Stomach smooth muscle (tissue), 2 donors: ENCODE measurements around the gene PPA1.
"Not testable (repeated sequence)": the region's sequence is repeated elsewhere in the genome, so short reads cannot be mapped to it uniquely, and the experiment has no call there.

Experiments
- H3K27ac ChIP-seq: one replicate; pipeline ENCODE4 v1.7.0; 2013; ENCODE audit warnings: mild to moderate bottlenecking, low read length, inconsistent platforms
- H3K27me3 ChIP-seq, 2 donors: one replicate each; pipeline ENCODE4 v1.7.0; 2013; ENCODE audit warnings: low read length in 2 of 2; ENCODE audit not compliant: insufficient read depth in 2 of 2, control insufficient read depth in 1 of 2
- H3K36me3 ChIP-seq, 2 donors: one replicate each; pipeline ENCODE4 v1.7.0; 2013; ENCODE audit warnings: low read length in 2 of 2; ENCODE audit not compliant: control insufficient read depth in 2 of 2, insufficient read depth in 2 of 2
- H3K4me1 ChIP-seq: one replicate; pipeline ENCODE4 v1.7.0; 2013; ENCODE audit warnings: low read length; ENCODE audit not compliant: control insufficient read depth, insufficient read depth
- H3K4me3 ChIP-seq, 2 donors: one replicate each; pipeline ENCODE4 v1.7.0; 2013; ENCODE audit warnings: low read length in 2 of 2
- H3K9ac ChIP-seq, 2 donors: one replicate each; pipeline ENCODE4 v1.7.0; 2013; ENCODE audit warnings: low read length in 2 of 2, mild to moderate bottlenecking in 1 of 2
- H3K9me3 ChIP-seq, 2 donors: one replicate each; pipeline ENCODE4 v1.7.0; 2013; ENCODE audit warnings: low read length in 2 of 2; ENCODE audit not compliant: control insufficient read depth in 2 of 2
- donor health status: healthy.
- donor health status: Pancreatic carcinoma.

PPA1 gene

GRCh38 chr10:70190102-70190501 lies 43.1 kb downstream of the PPA1 start:
- H3K27me3 ChIP-seq: no peaks in the 10 kb centered on the region
- no peaks in the 10 kb centered on the region for H3K4me1 ChIP-seq

DNA sequence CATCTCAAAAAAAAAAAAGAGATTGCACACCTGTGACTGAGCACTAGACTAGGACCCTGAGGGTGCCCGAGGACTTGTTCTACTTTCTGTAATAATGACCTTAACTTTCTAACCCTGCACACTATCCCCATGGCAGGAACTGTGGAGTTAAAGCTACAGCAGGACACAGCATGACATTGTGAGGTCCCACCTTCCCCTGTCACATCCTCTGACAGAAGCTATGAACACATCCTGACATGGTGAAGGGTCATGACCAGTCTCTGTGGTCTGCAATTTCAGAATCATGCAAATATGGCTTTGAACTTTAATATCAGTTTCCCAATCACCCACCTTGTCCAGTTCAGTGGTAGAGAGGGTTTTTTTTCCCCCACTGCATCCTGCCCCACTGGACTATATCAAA lies 44.5 kb downstream of the PPA1 start:
- Histone ChIP-seq H3K27me3 (no peaks in the 10 kb centered on the region), H3K4me1 (no peaks in the 10 kb centered on the region), H3K36me3 (no peaks in the 10 kb centered on the region), H3K9me3 (no peaks in the 10 kb centered on the region), H3K27ac (no peak overlapping the region), H3K4me3 (no peak overlapping the region), H3K9ac (no peak overlapping the region)

More at GRCh38 chr10:70190102-70190501, 43.1 kb downstream of the PPA1 start:
- Histone ChIP-seq H3K36me3 (no peaks in the 10 kb centered on the region), H3K27ac (no peak overlapping the region), H3K9me3 (no peaks in the 10 kb centered on the region), H3K4me3 (no peak overlapping the region), H3K9ac (no peak overlapping the region)

DNA sequence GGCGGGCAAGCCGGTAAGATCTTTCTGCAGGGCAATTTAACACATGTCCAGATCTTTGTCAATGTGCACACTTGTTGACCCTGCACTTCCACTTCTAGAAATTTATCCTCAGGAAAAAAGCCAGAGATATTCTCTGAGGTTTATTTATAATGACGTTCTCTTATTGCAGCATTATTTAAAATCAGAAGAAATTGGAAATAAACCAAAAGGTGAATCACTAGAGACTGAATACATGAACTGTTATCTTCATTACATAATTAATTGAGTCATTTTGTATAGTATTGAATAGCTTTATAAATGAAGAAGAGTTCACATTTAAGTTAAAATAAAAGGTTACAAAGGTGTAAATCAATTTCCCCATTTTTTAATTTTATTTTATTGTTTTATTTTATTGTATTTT lies 46.7 kb downstream of the PPA1 start:
- Histone ChIP-seq H3K27me3 (no peaks in the 10 kb centered on the region), H3K36me3 (no peaks in the 10 kb centered on the region), H3K4me1 (no peaks in the 10 kb centered on the region), H3K9me3 (no peaks in the 10 kb centered on the region), H3K27ac (no peak overlapping the region), H3K9ac (no peak overlapping the region), H3K4me3 (no peak overlapping the region)

- no peaks in the 10 kb centered on the region for H3K27me3 ChIP-seq
- H3K4me3 ChIP-seq: no peak overlapping the region
- no peak overlapping the region for H3K27ac ChIP-seq
- no peak overlapping the region for H3K9ac ChIP-seq
- no peaks in the 10 kb centered on the region for H3K9me3 ChIP-seq
- no peaks in the 10 kb centered on the region for H3K4me1 ChIP-seq
- no peaks in the 10 kb centered on the region for H3K36me3 ChIP-seq
Observed at GRCh38 chr10:70186090-70186489, 47.1 kb downstream of the PPA1 start.

DNA sequence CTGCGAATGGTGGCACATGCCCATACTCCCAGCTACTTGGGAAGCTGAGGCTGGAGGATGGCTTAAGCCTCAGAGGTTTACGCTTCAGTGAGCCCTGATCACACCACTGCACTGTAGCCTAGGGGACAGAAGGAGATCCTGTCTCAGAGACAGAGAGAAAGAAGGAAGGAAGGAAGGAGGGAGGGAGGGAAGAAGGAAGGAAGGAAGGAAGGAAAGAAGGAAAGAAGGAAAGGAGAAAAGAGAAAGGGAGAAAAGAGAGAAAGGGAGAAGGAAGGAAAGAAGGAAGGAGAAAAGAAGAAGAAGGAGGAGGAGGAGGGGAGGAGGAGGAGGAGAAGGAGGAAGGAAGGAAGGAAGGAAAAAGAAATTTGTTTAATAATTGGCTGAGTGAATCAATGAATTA lies 49.9 kb downstream of the PPA1 start:
- H3K9me3 ChIP-seq: no peaks in the 10 kb centered on the region
- H3K4me3 ChIP-seq: no peak overlapping the region
- H3K9ac ChIP-seq: no peak overlapping the region
- no peak overlapping the region for H3K27ac ChIP-seq
- H3K4me1 ChIP-seq: no peaks in the 10 kb centered on the region
- no peaks in the 10 kb centered on the region for H3K36me3 ChIP-seq
- no peaks in the 10 kb centered on the region for H3K27me3 ChIP-seq

- H3K27me3 ChIP-seq, H3K36me3 ChIP-seq, H3K9me3 ChIP-seq, H3K4me1 ChIP-seq, H3K4me3 ChIP-seq, H3K27ac ChIP-seq, H3K9ac ChIP-seq: not testable (repeated sequence)
Observed at GRCh38 chr10:70179209-70179608, 54.0 kb downstream of the PPA1 start.

GRCh38 chr10:70178139-70178725 lies 55.0 kb downstream of the PPA1 start:
- no peak overlapping the region for H3K27ac ChIP-seq
- no peak overlapping the region for H3K9ac ChIP-seq
- peaks cover 0 to 2% of the 10 kb centered on the region in 2 donors for H3K27me3 ChIP-seq
- H3K9me3 ChIP-seq: no peaks in the 10 kb centered on the region
- H3K4me1 ChIP-seq: no peaks in the 10 kb centered on the region
- H3K4me3 ChIP-seq: no peak overlapping the region
- H3K36me3 ChIP-seq: no peaks in the 10 kb centered on the region

DNA sequence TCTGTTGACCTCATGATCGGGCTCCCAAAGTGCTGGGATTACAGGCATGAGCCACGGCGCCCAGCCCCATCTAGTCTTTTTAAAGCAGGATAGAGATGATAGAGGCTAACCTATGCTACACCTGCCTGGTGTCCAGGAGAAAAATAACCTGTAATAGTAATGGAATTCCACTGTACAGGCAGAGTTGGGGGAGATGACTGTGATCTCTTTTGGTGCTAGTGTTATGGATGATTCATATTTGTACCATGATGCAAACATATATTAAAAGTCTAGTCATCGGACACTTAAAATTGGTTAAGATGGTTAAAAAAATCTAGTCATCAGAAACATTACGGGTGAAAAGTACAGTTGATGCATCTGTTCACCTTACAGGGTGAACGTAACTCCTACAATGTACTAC lies 56.8 kb downstream of the PPA1 start:
- Histone ChIP-seq H3K27me3 (peaks cover 0 to 2% of the 10 kb centered on the region in 2 donors), H3K27ac (no peak overlapping the region), H3K36me3 (no peaks in the 10 kb centered on the region), H3K4me3 (no peak overlapping the region), H3K9me3 (no peaks in the 10 kb centered on the region), H3K4me1 (no peaks in the 10 kb centered on the region), H3K9ac (no peak overlapping the region)

DNA sequence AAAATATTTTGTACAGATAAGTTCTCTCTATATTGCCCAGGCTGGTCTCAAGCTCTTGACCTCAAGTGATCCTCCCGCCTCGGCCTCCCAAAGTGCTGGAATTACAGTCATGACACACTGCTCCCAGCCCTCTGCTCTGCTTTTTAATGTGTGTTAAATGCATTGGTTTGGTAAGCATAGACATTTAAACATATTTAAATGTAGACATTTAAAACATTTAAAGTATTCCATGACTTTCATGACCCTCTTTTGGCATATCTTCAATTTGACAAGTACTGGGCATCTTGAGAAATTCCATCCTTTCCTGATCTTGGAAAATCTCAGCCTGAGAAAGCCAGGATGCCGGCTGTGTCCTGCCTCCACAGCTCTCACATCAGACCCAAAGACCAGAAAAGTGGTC lies 57.7 kb downstream of the PPA1 start:
- Histone ChIP-seq H3K36me3 (no peaks in the 10 kb centered on the region), H3K4me1 (no peaks in the 10 kb centered on the region), H3K9me3 (no peaks in the 10 kb centered on the region), H3K9ac (no peak overlapping the region), H3K27me3 (peaks cover 0 to 2% of the 10 kb centered on the region in 2 donors), H3K4me3 (no peak overlapping the region), H3K27ac (no peak overlapping the region)

DNA sequence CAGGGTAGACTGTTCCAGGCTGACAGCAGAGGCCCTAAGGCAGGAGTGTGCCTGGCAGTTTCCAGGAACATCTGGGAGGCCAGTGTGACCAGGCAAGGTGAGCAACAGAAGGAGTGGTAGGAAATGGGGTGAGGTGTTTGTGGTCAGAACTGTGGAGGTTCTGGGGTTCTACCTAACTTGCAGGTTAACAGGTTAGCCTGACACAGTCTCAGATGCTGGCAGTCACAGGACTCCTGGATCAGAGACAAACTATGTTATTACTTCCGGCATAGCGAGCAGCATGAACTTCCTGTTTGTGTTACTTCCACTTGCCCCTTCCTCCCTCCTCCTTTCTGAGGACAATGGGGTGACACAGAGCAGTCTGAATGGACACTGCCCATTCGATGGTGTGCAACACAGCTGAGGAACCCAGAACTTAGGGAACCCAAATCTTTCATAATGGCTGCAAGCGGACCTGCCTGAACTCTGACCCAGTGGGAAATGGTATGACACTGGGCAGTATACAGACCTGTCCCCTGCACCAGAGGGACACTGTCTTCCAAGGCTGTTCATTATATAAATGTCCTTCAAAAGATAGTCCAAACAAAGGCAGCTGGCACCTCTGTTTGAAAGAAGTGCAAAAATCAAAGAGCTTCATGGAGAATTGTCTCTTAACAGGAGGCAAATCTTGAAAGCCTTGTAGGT lies 59.0 kb downstream of the PPA1 start:
- Histone ChIP-seq H3K4me1 (peaks cover 6% of the 10 kb centered on the region), H3K9me3 (no peaks in the 10 kb centered on the region), H3K36me3 (no peaks in the 10 kb centered on the region), H3K27me3 (peaks cover 0 to 2% of the 10 kb centered on the region in 2 donors), H3K4me3 (no peak overlapping the region), H3K27ac (no peak overlapping the region), H3K9ac (no peak overlapping the region)

- Histone ChIP-seq H3K4me3 (peak overlapping the region; percentile 91 to 95), H3K4me1 (peaks cover 9% of the 10 kb centered on the region), H3K9me3 (no peaks in the 10 kb centered on the region), H3K27ac (peak overlapping the region; percentile 83), H3K36me3 (peaks cover 0 to 4% of the 10 kb centered on the region in 2 donors), H3K9ac (peak overlapping the region; percentile 92 to 95), H3K27me3 (no peaks in the 10 kb centered on the region)
Observed at GRCh38 chr10:70169649-70170364, 63.4 kb downstream of the PPA1 start.
